Natural killer cell (primary cell): ENCODE results near the gene SMC4. TPM values are rescaled to one million over a fixed set of nuclear protein-coding genes. Genes with fewer than 3 reads are reported as not detected.

Experiments
- ATAC-seq, 3 donors: fragments of 150-1000 bp in 2 of 3; fragments of 200-7000 bp in 1 of 3; cut with Tn5 transposase; 1 replicate in 1 of 3; 2 replicates in 2 of 3; pipeline ENCODE4 v1.10.0; 2021; ENCODE audit warnings: mild to moderate bottlenecking in 2 of 3, moderate library complexity in 2 of 3
- DNase-seq, 2 donors: peaks; one replicate each; pipeline versions ENCODE4 v3.0.0 to v3.0.0-alpha.2; 2013 to 2021; ENCODE audit warnings: mixed read lengths in 1 of 2
- H3K27ac ChIP-seq: one replicate; pipeline ENCODE4 v1.5.1; 2013; ENCODE audit warnings: mild to moderate bottlenecking, low read length
- H3K27me3 ChIP-seq: one replicate; pipeline ENCODE4 v1.6.1; 2013; ENCODE audit warnings: low read length; ENCODE audit not compliant: control insufficient read depth, insufficient read depth
- H3K36me3 ChIP-seq: one replicate; pipeline ENCODE4 v1.6.1; 2013; ENCODE audit warnings: low read length; ENCODE audit not compliant: control insufficient read depth, insufficient read depth
- H3K4me1 ChIP-seq: one replicate; pipeline ENCODE4 v1.6.1; 2013; ENCODE audit warnings: low read length; ENCODE audit not compliant: control insufficient read depth, insufficient read depth
- H3K4me3 ChIP-seq: one replicate; pipeline ENCODE4 v1.5.1; 2013; ENCODE audit warnings: low read length
- H3K9me3 ChIP-seq: one replicate; pipeline ENCODE4 v1.6.1; 2013; ENCODE audit warnings: low read length; ENCODE audit not compliant: control insufficient read depth, insufficient read depth
- H3K27ac Mint-ChIP-seq, 2 donors: one replicate each; pipeline ENCODE4 v1.8.0; 2022; ENCODE audit warnings: mild to moderate bottlenecking in 2 of 2, mixed read lengths in 2 of 2, moderate library complexity in 1 of 2
- H3K27me3 Mint-ChIP-seq, 2 donors: one replicate each; pipeline ENCODE4 v1.8.0; 2022; ENCODE audit warnings: low read depth in 2 of 2, mixed read lengths in 2 of 2
- H3K36me3 Mint-ChIP-seq: one replicate; pipeline ENCODE4 v1.8.0; 2022; ENCODE audit warnings: mixed read lengths
- H3K4me1 Mint-ChIP-seq, 2 donors: one replicate each; pipeline ENCODE4 v1.8.0; 2022; ENCODE audit warnings: mixed read lengths in 2 of 2
- H3K4me3 Mint-ChIP-seq: one replicate; pipeline ENCODE4 v1.8.0; 2022; ENCODE audit warnings: mild to moderate bottlenecking, moderate library complexity, mixed read lengths
- H3K9me3 Mint-ChIP-seq, 2 donors: one replicate each; pipeline ENCODE4 v1.8.0; 2022; ENCODE audit warnings: mixed read lengths in 2 of 2
- WGBS: methylation state at CpG from one replicate; pipeline ENCODE4 v1.1.7; 2013; ENCODE audit warnings: missing lambda C conversion rate; ENCODE audit not compliant: insufficient coverage; 5-methylcytosine and 5-hydroxymethylcytosine counted together
- intact Hi-C: fragments of 100-400 bp; cut with micrococcal nuclease; formaldehyde crosslinking; loops from one replicate; pipeline ENCODE4 v1.14.2; 2022
- total RNA-seq, 4 donors: library from RNA; stranded (reverse); fragments of 120-200 nt in 1 of 4; gene quantifications; one replicate each; pipeline versions ENCODE4 v1.2.3 to v1.2.4, GENCODE V29; 2013 to 2022
- TF ChIP-seq, protein P1 (sequence below): fragments of 200-600 bp; IDR thresholded peaks from one replicate; pipeline ENCODE4 v1.8.0; 2022; ENCODE audit warnings: antibody characterized with exemption

SMC4 gene
- total RNA-seq, 3 donors from 2014 or later (not counting 1 experiment from before 2014, with no cell fraction given): 83.4 to 99.3 (median 92.0) TPM

DNA sequence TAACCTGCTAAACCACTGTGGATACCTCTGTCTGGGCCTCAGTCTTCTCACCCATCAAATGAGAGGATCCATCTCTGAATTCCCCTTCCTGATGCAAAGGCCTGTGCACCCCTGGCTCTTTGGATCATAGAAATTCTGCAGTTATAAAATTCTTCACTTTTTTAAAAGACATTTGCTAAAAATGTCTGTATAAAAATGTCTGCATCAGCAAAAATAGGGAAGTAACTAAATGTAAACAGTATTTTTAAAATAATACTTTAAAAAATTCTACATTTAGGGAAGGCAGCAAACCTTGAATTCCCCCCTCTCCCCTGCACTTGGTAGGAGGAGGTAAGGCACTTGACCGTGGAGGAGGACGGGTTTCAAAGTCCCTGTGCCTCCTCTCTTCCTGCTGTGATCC is 75.7 kb downstream of the SMC4 start:
- no peak for DNase-seq
- H3K4me3 Mint-ChIP-seq: no peak overlapping the region
- Histone ChIP-seq H3K9me3 (peaks cover 10% of the 10 kb centered on the region), H3K27ac (no peak overlapping the region), H3K4me1 (peaks cover 7% of the 10 kb centered on the region), H3K36me3 (no peaks in the 10 kb centered on the region), H3K4me3 (no peak overlapping the region), H3K27me3 (no peaks in the 10 kb centered on the region)
- H3K27ac Mint-ChIP-seq: no peak overlapping the region
- peaks cover 0 to 3% of the 10 kb centered on the region in 2 donors for H3K27me3 Mint-ChIP-seq
- no peaks in the 10 kb centered on the region for H3K36me3 Mint-ChIP-seq
- 62% methylated on average over 2 of the region's 2 CpGs for WGBS
- TF ChIP-seq, protein P1, sequence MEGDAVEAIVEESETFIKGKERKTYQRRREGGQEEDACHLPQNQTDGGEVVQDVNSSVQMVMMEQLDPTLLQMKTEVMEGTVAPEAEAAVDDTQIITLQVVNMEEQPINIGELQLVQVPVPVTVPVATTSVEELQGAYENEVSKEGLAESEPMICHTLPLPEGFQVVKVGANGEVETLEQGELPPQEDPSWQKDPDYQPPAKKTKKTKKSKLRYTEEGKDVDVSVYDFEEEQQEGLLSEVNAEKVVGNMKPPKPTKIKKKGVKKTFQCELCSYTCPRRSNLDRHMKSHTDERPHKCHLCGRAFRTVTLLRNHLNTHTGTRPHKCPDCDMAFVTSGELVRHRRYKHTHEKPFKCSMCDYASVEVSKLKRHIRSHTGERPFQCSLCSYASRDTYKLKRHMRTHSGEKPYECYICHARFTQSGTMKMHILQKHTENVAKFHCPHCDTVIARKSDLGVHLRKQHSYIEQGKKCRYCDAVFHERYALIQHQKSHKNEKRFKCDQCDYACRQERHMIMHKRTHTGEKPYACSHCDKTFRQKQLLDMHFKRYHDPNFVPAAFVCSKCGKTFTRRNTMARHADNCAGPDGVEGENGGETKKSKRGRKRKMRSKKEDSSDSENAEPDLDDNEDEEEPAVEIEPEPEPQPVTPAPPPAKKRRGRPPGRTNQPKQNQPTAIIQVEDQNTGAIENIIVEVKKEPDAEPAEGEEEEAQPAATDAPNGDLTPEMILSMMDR: no peak
- H3K9me3 Mint-ChIP-seq: no peaks in the 10 kb centered on the region
- ATAC-seq: no peak
- intact Hi-C loops: no loop called here
- no peaks in the 10 kb centered on the region for H3K4me1 Mint-ChIP-seq

DNA sequence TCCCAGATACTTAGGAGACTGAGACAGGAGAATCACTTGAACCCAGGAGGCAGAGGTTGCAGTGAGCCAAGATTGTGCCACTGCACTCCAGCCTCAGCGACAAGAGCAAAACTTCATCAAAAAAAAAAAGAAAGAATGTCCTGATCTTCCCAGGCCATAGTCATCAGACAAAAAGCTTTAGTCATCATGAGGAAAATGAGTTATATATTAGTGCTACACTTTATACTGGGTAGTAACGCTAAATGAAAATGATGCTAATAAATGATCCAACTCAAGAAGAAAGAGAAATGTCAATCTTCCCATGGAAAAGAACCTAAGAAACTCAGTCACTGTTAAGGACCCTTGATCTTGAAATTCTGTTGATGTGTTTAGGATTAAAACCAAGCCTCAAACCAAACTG is 76.4 kb downstream of the SMC4 start:
- no peaks in the 10 kb centered on the region for H3K9me3 Mint-ChIP-seq
- Histone ChIP-seq H3K36me3 (no peaks in the 10 kb centered on the region), H3K9me3 (peaks cover 4% of the 10 kb centered on the region), H3K27me3 (no peaks in the 10 kb centered on the region), H3K4me3 (no peak overlapping the region), H3K27ac (no peak overlapping the region), H3K4me1 (peaks cover 7% of the 10 kb centered on the region)
- peaks cover 0 to 3% of the 10 kb centered on the region in 2 donors for H3K27me3 Mint-ChIP-seq
- ATAC-seq (no peak), DNase-seq (no peak)
- intact Hi-C loops: no loop called here
- TF ChIP-seq, protein P1: no peak
- no peak overlapping the region for H3K4me3 Mint-ChIP-seq
- no peak overlapping the region for H3K27ac Mint-ChIP-seq
- H3K4me1 Mint-ChIP-seq: no peaks in the 10 kb centered on the region
- no peaks in the 10 kb centered on the region for H3K36me3 Mint-ChIP-seq
- WGBS: 96% methylated on average over 2 of the region's 2 CpGs

DNA sequence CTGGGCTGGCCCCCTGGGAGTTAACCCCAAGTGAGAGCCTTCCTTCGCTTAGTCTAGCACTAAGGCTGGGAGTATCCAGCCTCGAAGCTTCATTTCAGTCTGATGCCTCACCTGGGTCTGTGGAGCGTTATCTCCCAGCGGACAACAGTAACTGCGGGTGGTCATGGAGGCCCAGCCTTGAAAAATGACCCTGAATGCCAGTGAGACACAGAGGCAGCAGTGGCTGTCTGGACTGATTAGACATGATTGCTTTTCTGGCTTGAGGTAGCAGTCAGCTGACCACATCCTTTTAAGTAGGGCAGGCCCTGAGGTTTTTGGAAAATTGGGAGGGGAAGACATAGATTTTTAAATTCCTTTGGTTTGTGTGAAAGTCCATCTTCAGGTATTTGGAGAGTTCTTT is 78.3 kb downstream of the SMC4 start:
- no peaks in the 10 kb centered on the region for H3K9me3 ChIP-seq
- H3K36me3 Mint-ChIP-seq: no peaks in the 10 kb centered on the region
- ATAC-seq (no peak), DNase-seq (no peak)
- no peak overlapping the region for H3K27ac ChIP-seq
- H3K9me3 Mint-ChIP-seq: no peaks in the 10 kb centered on the region
- TF ChIP-seq, protein P1: no peak
- H3K4me1 Mint-ChIP-seq: no peaks in the 10 kb centered on the region
- H3K27me3 Mint-ChIP-seq: peaks cover 0 to 3% of the 10 kb centered on the region in 2 donors
- no peak overlapping the region for H3K4me3 Mint-ChIP-seq
- H3K4me3 ChIP-seq: no peak overlapping the region
- intact Hi-C loops: no loop called here
- no peaks in the 10 kb centered on the region for H3K36me3 ChIP-seq
- H3K4me1 ChIP-seq: no peaks in the 10 kb centered on the region
- H3K27ac Mint-ChIP-seq: no peak overlapping the region
- WGBS: 93% methylated on average over 5 of the region's 5 CpGs
- no peaks in the 10 kb centered on the region for H3K27me3 ChIP-seq

DNA sequence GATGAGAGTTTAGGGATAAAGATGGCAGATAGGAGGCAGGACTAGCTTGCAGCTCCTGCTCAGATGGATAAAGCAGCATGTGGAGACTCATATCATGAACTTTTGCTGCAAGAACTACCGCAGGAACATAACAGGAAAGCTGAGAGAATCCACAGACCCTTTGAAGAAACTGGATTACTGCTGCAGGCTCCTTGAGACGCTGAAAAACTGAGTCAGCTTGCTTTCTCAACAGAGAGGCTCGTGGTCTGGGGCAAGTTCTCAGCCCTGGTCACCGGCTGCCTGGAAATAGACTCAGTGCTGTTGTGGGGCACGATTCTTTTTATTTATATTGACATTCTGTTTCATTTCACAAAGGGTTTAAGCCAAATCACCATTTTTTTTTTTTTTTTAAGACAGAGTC is 78.9 kb downstream of the SMC4 start:
- TF ChIP-seq, protein P1: no peak
- H3K36me3 Mint-ChIP-seq: no peaks in the 10 kb centered on the region
- ATAC-seq (no peak), DNase-seq (no peak)
- no peak overlapping the region for H3K4me3 ChIP-seq
- H3K9me3 Mint-ChIP-seq: no peaks in the 10 kb centered on the region
- H3K4me1 ChIP-seq: no peaks in the 10 kb centered on the region
- no peak overlapping the region for H3K27ac Mint-ChIP-seq
- intact Hi-C loops: no loop called here
- H3K36me3 ChIP-seq: no peaks in the 10 kb centered on the region
- no peaks in the 10 kb centered on the region for H3K4me1 Mint-ChIP-seq
- H3K9me3 ChIP-seq: no peaks in the 10 kb centered on the region
- peaks cover 0 to 6% of the 10 kb centered on the region in 2 donors for H3K27me3 Mint-ChIP-seq
- 83% methylated on average over 5 of the region's 5 CpGs for WGBS
- no peak overlapping the region for H3K4me3 Mint-ChIP-seq
- H3K27me3 ChIP-seq: no peaks in the 10 kb centered on the region
- H3K27ac ChIP-seq: no peak overlapping the region
